ENCODE results near the gene GGNBP2. TPM values are rescaled to one million over a fixed set of nuclear protein-coding genes. Genes with fewer than 3 reads are reported as not detected.
A peak's percentile ranks its signal among the peaks of the same experiment; 100 is the strongest.

Gene GGNBP2
- total RNA-seq, 1 donor, result 61.9 TPM

DNA sequence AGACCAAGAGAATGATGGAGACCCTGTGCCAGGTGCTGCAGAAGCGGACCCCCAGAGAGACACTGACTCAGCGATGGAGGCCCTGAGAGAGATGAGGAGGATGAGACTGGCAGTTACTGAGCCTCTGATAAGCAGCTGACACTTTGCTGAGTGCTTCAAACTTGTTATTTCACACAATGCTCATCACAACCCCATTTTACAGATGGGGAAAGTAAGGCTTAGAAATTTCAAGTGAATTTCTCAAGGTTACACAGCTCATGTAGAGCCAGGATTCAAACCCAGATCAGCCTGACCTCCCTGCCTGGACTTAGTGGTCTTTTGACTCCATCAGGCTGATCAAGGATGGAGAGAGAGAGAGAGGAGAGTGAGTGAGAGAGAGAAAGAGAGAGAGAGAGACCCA is 83.9 kb downstream of the GGNBP2 start:
- no peaks in the 10 kb centered on the region for H3K36me3 ChIP-seq (ENCODE audit: insufficient read depth, low read length)
- H2AFZ ChIP-seq (ENCODE audit: low read length), result no peak overlapping the region
- no peaks in the 10 kb centered on the region for H3K9me3 ChIP-seq (ENCODE audit: low read depth, low read length)
- no peak overlapping the region for H3K4me3 ChIP-seq (ENCODE audit: insufficient read depth, low read length)
- no peak for TF ChIP-seq CTCF (IDR thresholded peaks at IDR 0.05; ENCODE audit: extremely low read depth, low read depth, low read length)
- no peaks in the 10 kb centered on the region for H4K20me1 ChIP-seq (ENCODE audit: insufficient read depth, low read length)
- no peak overlapping the region for H3K27ac ChIP-seq (ENCODE audit: low read depth, low read length)
- no peaks in the 10 kb centered on the region for H3K79me2 ChIP-seq (ENCODE audit: insufficient read depth, low read length)
- no peaks in the 10 kb centered on the region for H3K4me1 ChIP-seq (ENCODE audit: insufficient read depth, low read length)
- no peak for DNase-seq (ENCODE audit: insufficient read length, low spot score, missing footprints)
- no peak overlapping the region for H3K4me2 ChIP-seq (ENCODE audit: insufficient read depth, low read length)
- H3K27me3 ChIP-seq (ENCODE audit: insufficient read depth, low read length), result peaks cover 15% of the 10 kb centered on the region

GRCh38 chr17:36629252-36629847 is 84.6 kb downstream of the GGNBP2 start:
- Histone ChIP-seq H3K27me3 (ENCODE audit: insufficient read depth, low read length) (peaks cover 18% of the 10 kb centered on the region), H3K9me3 (ENCODE audit: low read depth, low read length) (no peaks in the 10 kb centered on the region), H3K4me2 (ENCODE audit: insufficient read depth, low read length) (no peak overlapping the region), H2AFZ (ENCODE audit: low read length) (no peak overlapping the region), H3K36me3 (ENCODE audit: insufficient read depth, low read length) (no peaks in the 10 kb centered on the region), H4K20me1 (ENCODE audit: insufficient read depth, low read length) (no peaks in the 10 kb centered on the region), H3K79me2 (ENCODE audit: insufficient read depth, low read length) (no peaks in the 10 kb centered on the region), H3K27ac (ENCODE audit: low read depth, low read length) (no peak overlapping the region), H3K4me3 (ENCODE audit: insufficient read depth, low read length) (no peak overlapping the region), H3K4me1 (ENCODE audit: insufficient read depth, low read length) (no peaks in the 10 kb centered on the region)
- DNase-seq (ENCODE audit: insufficient read length, low spot score, missing footprints), result peak; percentile 96
- peak; percentile 95 for TF ChIP-seq CTCF (IDR thresholded peaks at IDR 0.05; ENCODE audit: extremely low read depth, low read depth, low read length)

DNA sequence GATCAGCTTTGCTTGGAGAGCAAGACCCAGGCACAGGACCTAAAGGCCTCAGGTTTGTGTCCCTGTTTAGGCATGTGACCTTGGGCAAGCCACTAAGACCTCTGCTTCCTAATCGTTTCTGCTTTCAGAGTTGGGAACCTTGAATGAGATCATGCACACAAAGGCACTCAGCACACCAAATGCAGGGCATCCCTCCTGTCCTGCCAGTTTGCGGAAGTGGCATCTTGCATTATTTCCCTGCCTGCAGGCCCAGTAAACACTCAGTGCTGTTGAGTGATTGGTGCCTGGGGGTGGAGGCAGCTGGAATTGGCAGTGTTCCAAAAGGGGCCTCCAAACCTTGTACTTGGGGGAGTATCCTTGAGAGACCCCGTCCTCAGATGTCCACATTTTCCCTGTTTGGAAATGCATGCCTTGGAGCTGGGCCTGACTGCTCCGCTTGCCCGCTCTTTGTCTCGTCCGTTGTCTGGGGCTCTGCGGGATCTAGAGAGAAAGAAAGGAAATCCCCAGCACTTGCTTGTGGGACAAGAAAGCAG is 85.3 kb downstream of the GGNBP2 start:
- Histone ChIP-seq H3K4me3 (ENCODE audit: insufficient read depth, low read length) (no peak overlapping the region), H3K4me2 (ENCODE audit: insufficient read depth, low read length) (no peak overlapping the region), H3K27ac (ENCODE audit: low read depth, low read length) (no peak overlapping the region), H3K27me3 (ENCODE audit: insufficient read depth, low read length) (peaks cover 19% of the 10 kb centered on the region), H3K36me3 (ENCODE audit: insufficient read depth, low read length) (no peaks in the 10 kb centered on the region), H3K79me2 (ENCODE audit: insufficient read depth, low read length) (no peaks in the 10 kb centered on the region), H4K20me1 (ENCODE audit: insufficient read depth, low read length) (no peaks in the 10 kb centered on the region), H3K4me1 (ENCODE audit: insufficient read depth, low read length) (no peaks in the 10 kb centered on the region), H2AFZ (ENCODE audit: low read length) (no peak overlapping the region), H3K9me3 (ENCODE audit: low read depth, low read length) (no peaks in the 10 kb centered on the region)
- no peak for TF ChIP-seq CTCF (IDR thresholded peaks at IDR 0.05; ENCODE audit: extremely low read depth, low read depth, low read length)
- peak; percentile 26 for DNase-seq (ENCODE audit: insufficient read length, low spot score, missing footprints)

GRCh38 chr17:36631022-36631421 is 86.3 kb downstream of the GGNBP2 start:
- H3K9me3 ChIP-seq (ENCODE audit: low read depth, low read length), result no peaks in the 10 kb centered on the region
- H2AFZ ChIP-seq (ENCODE audit: low read length), result no peak overlapping the region
- peak; percentile 31 for DNase-seq (ENCODE audit: insufficient read length, low spot score, missing footprints)
- no peaks in the 10 kb centered on the region for H4K20me1 ChIP-seq (ENCODE audit: insufficient read depth, low read length)
- no peaks in the 10 kb centered on the region for H3K79me2 ChIP-seq (ENCODE audit: insufficient read depth, low read length)
- no peaks in the 10 kb centered on the region for H3K36me3 ChIP-seq (ENCODE audit: insufficient read depth, low read length)
- no peak overlapping the region for H3K27ac ChIP-seq (ENCODE audit: low read depth, low read length)
- H3K27me3 ChIP-seq (ENCODE audit: insufficient read depth, low read length), result peaks cover 24% of the 10 kb centered on the region
- no peaks in the 10 kb centered on the region for H3K4me1 ChIP-seq (ENCODE audit: insufficient read depth, low read length)
- TF ChIP-seq CTCF (IDR thresholded peaks at IDR 0.05; ENCODE audit: extremely low read depth, low read depth, low read length), result no peak
- no peak overlapping the region for H3K4me2 ChIP-seq (ENCODE audit: insufficient read depth, low read length)
- H3K4me3 ChIP-seq (ENCODE audit: insufficient read depth, low read length), result no peak overlapping the region
